Left lung (tissue), 10 donors: ENCODE results near the gene IRF2BPL. TPM values are rescaled to one million over a fixed set of nuclear protein-coding genes. Genes with fewer than 3 reads are reported as not detected.
A peak's percentile ranks its signal among the peaks of the same experiment; 100 is the strongest.

ENCODE experiments used
- ATAC-seq: fragments of 200-7000 bp; cut with Tn5 transposase; one replicate; pipeline ENCODE4 v1.9.1; 2020; ENCODE audit warnings: moderate library complexity
- DNase-seq, 4 donors: peaks; one replicate each; pipeline ENCODE4 v3.0.0-alpha.2; 2013 to 2020
- H3K27ac ChIP-seq, 2 donors: fragments of 200-600 bp; sonication (generic) in 1 of 2; one replicate each; pipeline versions ENCODE4 v1.5.0 to v1.8.0; 2020 to 2021
- H3K27me3 ChIP-seq, 2 donors: fragments of 200-600 bp; sonication (generic) in 1 of 2; one replicate each; pipeline versions ENCODE4 v1.5.0 to v1.8.0; 2020 to 2021
- H3K36me3 ChIP-seq, 2 donors: fragments of 200-600 bp; sonication (generic) in 1 of 2; one replicate each; pipeline versions ENCODE4 v1.5.0 to v1.8.0; 2020 to 2021
- H3K4me1 ChIP-seq, 2 donors: fragments of 200-600 bp; one replicate each; pipeline ENCODE4 v1.8.0; 2021
- H3K4me3 ChIP-seq, 2 donors: fragments of 200-600 bp; sonication (generic) in 1 of 2; one replicate each; pipeline versions ENCODE4 v1.5.0 to v1.8.0; 2020 to 2021; ENCODE audit warnings: mild to moderate bottlenecking in 1 of 2
- H3K9me3 ChIP-seq, 2 donors: fragments of 200-600 bp; sonication (generic) in 1 of 2; one replicate each; pipeline versions ENCODE4 v1.5.0 to v1.8.0; 2020 to 2021
- CTCF ChIP-seq, 2 donors: fragments of 200-600 bp; sonication (generic) in 1 of 2; IDR thresholded peaks; one replicate each; pipeline versions ENCODE4 v1.5.0 to v1.8.0; 2021; ENCODE audit warnings: antibody characterized with exemption in 2 of 2
- intact Hi-C, 2 donors: fragments of 100-400 bp; cut with DNase I; formaldehyde crosslinking; loops; one replicate each; pipeline versions ENCODE4 v1.11.2 to v1.14.2; 2022
- polyA plus RNA-seq, 6 donors: library from polyadenylated mRNA; unstranded; fragments of 120-200 nt; gene quantifications; one replicate each; pipeline ENCODE4 v1.2.1, GENCODE V29; 2013; ENCODE audit not compliant: insufficient read length in 6 of 6
- total RNA-seq, 2 donors: library from RNA; stranded (reverse); fragmentation: NEBNext Ultra II Directional; extraction: Animal tissue kit (Norgen Biotek cat#: 25700); gene quantifications; one replicate each; pipeline ENCODE4 v1.2.1, GENCODE V29; 2021
- donor health status: DM: no; HTN: yes; CAD: no.
- donor health status: DM: no; HTN: no; CAD: no.

Gene IRF2BPL
- total and polyA plus RNA-seq, 8 donors, result 22.8 to 50.0 (median 44.3) TPM

GRCh38 chr14:77031759-77032490 is 3.4 kb upstream of the IRF2BPL start:
- no peak overlapping the region for H3K4me3 ChIP-seq

GRCh38 chr14:77027538-77028383 is 747 bp downstream of the IRF2BPL start:
- DNase-seq (peak in 2 of 4 donors; percentile 83 to 92), ATAC-seq (peak; percentile 55)
- H3K36me3 ChIP-seq, result peaks cover 0 to 34% of the 10 kb centered on the region in 2 donors
- peaks cover 48 to 83% of the 10 kb centered on the region in 2 donors for H3K4me1 ChIP-seq
- TF ChIP-seq CTCF (IDR thresholded peaks at IDR 0.05), result no peak
- no peaks in the 10 kb centered on the region for H3K9me3 ChIP-seq
- peak overlapping the region; percentile 99 to 100 for H3K27ac ChIP-seq
- intact Hi-C loops, result loop anchor here in 1 of 2 donors (10.0 kb wide), 1 partner anchor 63 kb away; no protein-coding TSS in a partner anchor
- peak overlapping the region; percentile 74 to 94 for H3K4me3 ChIP-seq
- H3K27me3 ChIP-seq, result no peaks in the 10 kb centered on the region

More at GRCh38 chr14:77031759-77032490, 3.4 kb upstream of the IRF2BPL start:
- Histone ChIP-seq H3K9me3 (no peaks in the 10 kb centered on the region), H3K36me3 (no peaks in the 10 kb centered on the region), H3K4me1 (peaks cover 42 to 80% of the 10 kb centered on the region in 2 donors), H3K27me3 (no peaks in the 10 kb centered on the region), H3K27ac (peak overlapping the region; percentile 99 to 100)
- DNase-seq (no peak), ATAC-seq (no peak)
- intact Hi-C loops, result no loop called here
- no peak for TF ChIP-seq CTCF (IDR thresholded peaks at IDR 0.05)

- peak; percentile 4 for ATAC-seq
- DNase-seq, result peak in 1 of 4 donors; percentile 89
- no peaks in the 10 kb centered on the region for H3K9me3 ChIP-seq
- peaks cover 0 to 34% of the 10 kb centered on the region in 2 donors for H3K36me3 ChIP-seq
- peak overlapping the region; percentile 99 to 100 for H3K27ac ChIP-seq
- H3K4me3 ChIP-seq, result peak overlapping the region; percentile 74 to 94
- TF ChIP-seq CTCF (IDR thresholded peaks at IDR 0.05), result no peak
- H3K27me3 ChIP-seq, result no peaks in the 10 kb centered on the region
- H3K4me1 ChIP-seq, result peaks cover 43 to 80% of the 10 kb centered on the region in 2 donors
- intact Hi-C loops, result loop anchor here in 1 of 2 donors (10.0 kb wide), 1 partner anchor 62 kb away; no protein-coding TSS in a partner anchor
These were observed 1.5 kb downstream of the IRF2BPL start for GRCh38 chr14:77026930-77027537.

GRCh38 chr14:77026166-77026929 is 2.2 kb downstream of the IRF2BPL start:
- H3K4me3 ChIP-seq, result peak overlapping the region; percentile 74 to 94
- H3K27me3 ChIP-seq, result no peaks in the 10 kb centered on the region
- H3K4me1 ChIP-seq, result peaks cover 36 to 73% of the 10 kb centered on the region in 2 donors
- H3K27ac ChIP-seq, result peak overlapping the region; percentile 99 to 100
- no peak for TF ChIP-seq CTCF (IDR thresholded peaks at IDR 0.05)
- DNase-seq, result peak in 1 of 4 donors; percentile 84
- no peaks in the 10 kb centered on the region for H3K9me3 ChIP-seq
- peaks cover 0 to 34% of the 10 kb centered on the region in 2 donors for H3K36me3 ChIP-seq
- intact Hi-C loops, result loop anchor here in 1 of 2 donors (10.0 kb wide), 1 partner anchor 62 kb away; no protein-coding TSS in a partner anchor
- ATAC-seq, result no peak
